ENCODE results near the gene KCNJ11. TPM values are rescaled to one million over a fixed set of nuclear protein-coding genes. Genes with fewer than 3 reads are reported as not detected.

KCNJ11 gene
- total and polyA plus RNA-seq, 2 of the 8 experiments (the other 6 are each of a cell fraction or from before 2014, with no cell fraction given), result 3.8 to 6.3 TPM

DNA sequence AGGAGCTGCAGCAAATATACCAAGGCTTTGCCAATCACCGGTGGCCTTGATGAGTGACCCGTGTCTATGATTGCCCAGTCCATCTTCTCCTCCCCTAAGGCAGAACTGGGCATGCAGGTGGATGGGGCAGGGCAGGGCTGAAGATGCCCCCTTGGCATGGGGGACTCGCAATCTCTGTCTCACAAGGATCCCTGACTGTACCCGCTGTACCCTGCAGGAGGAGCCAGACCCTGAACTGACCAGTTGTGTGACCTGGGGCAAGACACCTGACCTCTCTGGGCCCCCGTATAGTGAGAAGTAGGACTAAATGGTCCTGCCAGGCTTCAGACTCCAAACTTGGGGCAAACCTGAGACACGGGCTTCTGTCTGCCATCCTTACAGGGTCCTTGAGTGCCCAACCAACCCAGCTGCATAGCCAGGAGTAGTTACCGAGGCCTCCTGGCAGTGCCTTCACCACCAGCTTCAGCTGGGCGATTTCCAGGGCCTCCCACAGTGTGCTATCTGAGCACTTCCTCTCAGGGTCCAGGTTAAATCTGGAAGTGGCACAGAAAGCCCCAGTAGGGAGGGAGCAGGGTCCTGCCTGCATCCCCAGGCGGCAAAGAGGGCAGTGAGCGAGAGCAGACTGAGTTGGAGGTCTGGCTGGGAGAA, 6.4 kb upstream of the KCNJ11 start:
- H3K27me3 ChIP-seq (replicated peaks in 1 of 4; ENCODE audit: control insufficient read depth in 3 of 4, extremely low read depth in 1 of 4, insufficient read depth in 3 of 4, low read length in 3 of 4), result peaks cover 0 to 6% (median 0%) of the 10 kb centered on the region in 4 experiments; a peak in 4 of 7 replicates
- H3K4ac ChIP-seq (replicated peaks; ENCODE audit: insufficient read length, low read depth, low read length), result no peak overlapping the region
- H3K79me2 ChIP-seq (ENCODE audit: control insufficient read depth in 1 of 2, insufficient read depth in 2 of 2, low read length in 2 of 2), result no peaks in the 10 kb centered on the region
- no peak overlapping the region for H3K56ac ChIP-seq (replicated peaks; ENCODE audit: insufficient read length, low read depth, low read length)
- 87% methylated on average over 10 of the region's 10 CpGs; no CpG with 5 or more reads in 1 of the 2 experiments for WGBS, 2 experiments (ENCODE audit: extremely low coverage in 1 of 2, insufficient coverage in 1 of 2, insufficient read length in 1 of 2, insufficient replicate concordance in 2 of 2, low coverage in 1 of 2, low lambda C conversion rate in 2 of 2, missing lambda C conversion rate in 1 of 2)
- H3K18ac ChIP-seq (ENCODE audit: extremely low read depth, low read length), result no peak overlapping the region
- H3K14ac ChIP-seq (ENCODE audit: insufficient read length), result no peak overlapping the region
- ChIA-PET POLR2A (ENCODE audit: partially characterized antibody) (no interaction called here), CTCF (ENCODE audit: partially characterized antibody) (interaction anchor here (0.6 to 38.8 kb wide), 7 partner anchors 11 to 183 kb away, joined by 3 to 1414 read pairs (median 4); no protein-coding TSS in a partner anchor)
- H3K9me3 ChIP-seq (ENCODE audit: insufficient read depth in 2 of 2, low read depth in 1 of 2, low read length in 1 of 2), result no peaks in the 10 kb centered on the region
- H3K4me2 ChIP-seq (ENCODE audit: insufficient read depth in 1 of 2, low read depth in 2 of 2, low read length in 2 of 2), result no peak overlapping the region
- H2BK120ac ChIP-seq (replicated peaks; ENCODE audit: low read depth, low read length), result no peak overlapping the region
- H2AFZ ChIP-seq (ENCODE audit: low read length), result no peak overlapping the region
- DNase-seq (ENCODE audit: low read depth in 1 of 2, low spot score in 2 of 2) (no peak), FAIRE-seq (no peak)
- no peaks in the 10 kb centered on the region for H3K79me1 ChIP-seq (ENCODE audit: low read depth, low read length)
- H3K36me3 ChIP-seq (ENCODE audit: control insufficient read depth in 2 of 4, insufficient read depth in 4 of 4, low read length in 3 of 4), result no peaks in the 10 kb centered on the region
- no peak overlapping the region for H2BK20ac ChIP-seq (ENCODE audit: low read length)
- no peak overlapping the region for H3K9ac ChIP-seq (replicated peaks in 1 of 4; ENCODE audit: extremely low read depth in 1 of 4, low read depth in 3 of 4, low read length in 3 of 4)
- peaks cover 0 to 1% of the 10 kb centered on the region in 2 experiments for H4K20me1 ChIP-seq (replicated peaks in 1 of 2; ENCODE audit: control insufficient read depth in 1 of 2, insufficient read depth in 2 of 2, low read length in 2 of 2)
- H2AK5ac ChIP-seq (ENCODE audit: low read depth, low read length), result no peak overlapping the region
- H3K23ac ChIP-seq (ENCODE audit: insufficient read length), result no peak overlapping the region
- TF ChIP-seq TCF12 (IDR thresholded peaks at IDR 0.05; ENCODE audit: low read depth, low read length) (no peak), GABPA (IDR thresholded peaks at IDR 0.05; ENCODE audit: borderline replicate concordance, insufficient read depth, low read length) (no peak), CTCF (IDR thresholded peaks at IDR 0.05; ENCODE audit: control extremely low read depth in 1 of 3, insufficient read depth in 1 of 3, low read depth in 1 of 3, low read length in 3 of 3) (peak; percentile 18 to 54 (median 48); a peak in 3 of 4 replicates), RAD21 (IDR thresholded peaks at IDR 0.05 in 1 of 2, conservative IDR thresholded peaks at IDR 0.05 in 1 of 2; ENCODE audit: low read depth in 2 of 2, low read length in 2 of 2) (peak; percentile 20 to 39; a peak in 2 of 4 replicates), BCL11A (IDR thresholded peaks at IDR 0.05; ENCODE audit: low read depth in 2 of 2, low read length in 2 of 2) (no peak)
- no peak overlapping the region for H3K4me3 ChIP-seq (ENCODE audit: extremely low read depth in 1 of 4, insufficient read depth in 2 of 4, low read depth in 3 of 4, low read length in 4 of 4)
- no peak overlapping the region for H4K8ac ChIP-seq (ENCODE audit: extremely low read depth, insufficient read depth, low read length)
- H2BK12ac ChIP-seq (ENCODE audit: low read depth, low read length), result no peak overlapping the region
- no peak overlapping the region for H2BK15ac ChIP-seq (ENCODE audit: low read length)
- H4K91ac ChIP-seq (replicated peaks; ENCODE audit: insufficient read length, low read length), result no peak overlapping the region
- peaks cover 0 to 3% (median under 1%) of the 10 kb centered on the region in 4 experiments; a peak in 3 of 7 replicates for H3K4me1 ChIP-seq (replicated peaks in 1 of 4; ENCODE audit: control insufficient read depth in 3 of 4, insufficient read depth in 4 of 4, low read length in 3 of 4)
- no peak overlapping the region for H4K5ac ChIP-seq (ENCODE audit: insufficient read length, low read depth, low read length)
- H3K27ac ChIP-seq (ENCODE audit: low read depth, low read length), result no peak overlapping the region
- no peaks in the 10 kb centered on the region for H3K23me2 ChIP-seq (ENCODE audit: low read depth, low read length)
- H2BK5ac ChIP-seq (ENCODE audit: low read depth, low read length), result 0 out of 2 replicates have a peak overlapping the region, but pooled peaks have one; percentile 35
